Measurements from ENCODE around the gene DNM1L. TPM values are rescaled to one million over a fixed set of nuclear protein-coding genes. Genes with fewer than 3 reads are reported as not detected.

The DNM1L gene
- polyA plus RNA-seq, 1 of the 3 experiments (the other 2 are of a cell fraction): 26.6 TPM

- TF ChIP-seq CHD2 (IDR thresholded peaks at IDR 0.05; ENCODE audit: low read length, partially characterized antibody) (no peak), MAX (IDR thresholded peaks at IDR 0.05; ENCODE audit: low read depth) (no peak)
- TF ChIP-seq, protein P1, sequence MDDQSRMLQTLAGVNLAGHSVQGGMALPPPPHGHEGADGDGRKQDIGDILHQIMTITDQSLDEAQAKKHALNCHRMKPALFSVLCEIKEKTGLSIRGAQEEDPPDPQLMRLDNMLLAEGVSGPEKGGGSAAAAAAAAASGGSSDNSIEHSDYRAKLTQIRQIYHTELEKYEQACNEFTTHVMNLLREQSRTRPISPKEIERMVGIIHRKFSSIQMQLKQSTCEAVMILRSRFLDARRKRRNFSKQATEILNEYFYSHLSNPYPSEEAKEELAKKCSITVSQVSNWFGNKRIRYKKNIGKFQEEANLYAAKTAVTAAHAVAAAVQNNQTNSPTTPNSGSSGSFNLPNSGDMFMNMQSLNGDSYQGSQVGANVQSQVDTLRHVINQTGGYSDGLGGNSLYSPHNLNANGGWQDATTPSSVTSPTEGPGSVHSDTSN (IDR thresholded peaks at IDR 0.05): no peak
- TF ChIP-seq, protein P2, sequence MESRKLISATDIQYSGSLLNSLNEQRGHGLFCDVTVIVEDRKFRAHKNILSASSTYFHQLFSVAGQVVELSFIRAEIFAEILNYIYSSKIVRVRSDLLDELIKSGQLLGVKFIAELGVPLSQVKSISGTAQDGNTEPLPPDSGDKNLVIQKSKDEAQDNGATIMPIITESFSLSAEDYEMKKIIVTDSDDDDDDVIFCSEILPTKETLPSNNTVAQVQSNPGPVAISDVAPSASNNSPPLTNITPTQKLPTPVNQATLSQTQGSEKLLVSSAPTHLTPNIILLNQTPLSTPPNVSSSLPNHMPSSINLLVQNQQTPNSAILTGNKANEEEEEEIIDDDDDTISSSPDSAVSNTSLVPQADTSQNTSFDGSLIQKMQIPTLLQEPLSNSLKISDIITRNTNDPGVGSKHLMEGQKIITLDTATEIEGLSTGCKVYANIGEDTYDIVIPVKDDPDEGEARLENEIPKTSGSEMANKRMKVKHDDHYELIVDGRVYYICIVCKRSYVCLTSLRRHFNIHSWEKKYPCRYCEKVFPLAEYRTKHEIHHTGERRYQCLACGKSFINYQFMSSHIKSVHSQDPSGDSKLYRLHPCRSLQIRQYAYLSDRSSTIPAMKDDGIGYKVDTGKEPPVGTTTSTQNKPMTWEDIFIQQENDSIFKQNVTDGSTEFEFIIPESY (IDR thresholded peaks at IDR 0.05; ENCODE audit: borderline replicate concordance, low read depth): no peak
These were observed 47.2 kb downstream of the DNM1L start (continued) for GRCh38 chr12:32726286-32726685.

GRCh38 chr12:32727237-32727636 is 48.1 kb downstream of the DNM1L start:
- no peak overlapping the region for H3K9ac ChIP-seq
- no peak overlapping the region for H3K27ac ChIP-seq (ENCODE audit: low read depth in 2 of 2, low read length in 1 of 2)
- no peak overlapping the region for H3K4me2 ChIP-seq
- H3K9me3 ChIP-seq: no peaks in the 10 kb centered on the region
- TF ChIP-seq CHD2 (IDR thresholded peaks at IDR 0.05; ENCODE audit: low read length, partially characterized antibody) (no peak), TEAD4 (IDR thresholded peaks at IDR 0.05; ENCODE audit: borderline replicate concordance, insufficient read depth) (no peak), IRF3 (IDR thresholded peaks at IDR 0.05; ENCODE audit: low read depth, low read length) (no peak), MEF2A (IDR thresholded peaks at IDR 0.05; ENCODE audit: borderline replicate concordance, low read depth) (no peak), RFX5 (IDR thresholded peaks at IDR 0.05; ENCODE audit: low read length) (no peak), NFIC (IDR thresholded peaks at IDR 0.05; ENCODE audit: borderline replicate concordance) (no peak), JUND (IDR thresholded peaks at IDR 0.05) (no peak), SMC3 (IDR thresholded peaks at IDR 0.05; ENCODE audit: low read depth, low read length) (no peak), RCOR1 (IDR thresholded peaks at IDR 0.05; ENCODE audit: low read length) (no peak), EZH2phosphoT487 (IDR thresholded peaks at IDR 0.05; ENCODE audit: borderline replicate concordance, low read depth) (no peak), MXI1 (IDR thresholded peaks at IDR 0.05; ENCODE audit: low read depth, low read length) (no peak), FOXM1 (IDR thresholded peaks at IDR 0.05; ENCODE audit: low read depth) (no peak), GATA2 (CRISPR knock-in tag; IDR thresholded peaks at IDR 0.05) (no peak), ELF1 (IDR thresholded peaks at IDR 0.05) (no peak), YY1 (IDR thresholded peaks at IDR 0.05; ENCODE audit: low read depth) (no peak), SIN3A (IDR thresholded peaks at IDR 0.05; ENCODE audit: borderline replicate concordance, low read depth, low read length) (no peak)
- TF ChIP-seq, protein P3, sequence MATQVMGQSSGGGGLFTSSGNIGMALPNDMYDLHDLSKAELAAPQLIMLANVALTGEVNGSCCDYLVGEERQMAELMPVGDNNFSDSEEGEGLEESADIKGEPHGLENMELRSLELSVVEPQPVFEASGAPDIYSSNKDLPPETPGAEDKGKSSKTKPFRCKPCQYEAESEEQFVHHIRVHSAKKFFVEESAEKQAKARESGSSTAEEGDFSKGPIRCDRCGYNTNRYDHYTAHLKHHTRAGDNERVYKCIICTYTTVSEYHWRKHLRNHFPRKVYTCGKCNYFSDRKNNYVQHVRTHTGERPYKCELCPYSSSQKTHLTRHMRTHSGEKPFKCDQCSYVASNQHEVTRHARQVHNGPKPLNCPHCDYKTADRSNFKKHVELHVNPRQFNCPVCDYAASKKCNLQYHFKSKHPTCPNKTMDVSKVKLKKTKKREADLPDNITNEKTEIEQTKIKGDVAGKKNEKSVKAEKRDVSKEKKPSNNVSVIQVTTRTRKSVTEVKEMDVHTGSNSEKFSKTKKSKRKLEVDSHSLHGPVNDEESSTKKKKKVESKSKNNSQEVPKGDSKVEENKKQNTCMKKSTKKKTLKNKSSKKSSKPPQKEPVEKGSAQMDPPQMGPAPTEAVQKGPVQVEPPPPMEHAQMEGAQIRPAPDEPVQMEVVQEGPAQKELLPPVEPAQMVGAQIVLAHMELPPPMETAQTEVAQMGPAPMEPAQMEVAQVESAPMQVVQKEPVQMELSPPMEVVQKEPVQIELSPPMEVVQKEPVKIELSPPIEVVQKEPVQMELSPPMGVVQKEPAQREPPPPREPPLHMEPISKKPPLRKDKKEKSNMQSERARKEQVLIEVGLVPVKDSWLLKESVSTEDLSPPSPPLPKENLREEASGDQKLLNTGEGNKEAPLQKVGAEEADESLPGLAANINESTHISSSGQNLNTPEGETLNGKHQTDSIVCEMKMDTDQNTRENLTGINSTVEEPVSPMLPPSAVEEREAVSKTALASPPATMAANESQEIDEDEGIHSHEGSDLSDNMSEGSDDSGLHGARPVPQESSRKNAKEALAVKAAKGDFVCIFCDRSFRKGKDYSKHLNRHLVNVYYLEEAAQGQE (IDR thresholded peaks at IDR 0.05; ENCODE audit: low read depth, low read length): no peak
- TF ChIP-seq, protein P4, sequence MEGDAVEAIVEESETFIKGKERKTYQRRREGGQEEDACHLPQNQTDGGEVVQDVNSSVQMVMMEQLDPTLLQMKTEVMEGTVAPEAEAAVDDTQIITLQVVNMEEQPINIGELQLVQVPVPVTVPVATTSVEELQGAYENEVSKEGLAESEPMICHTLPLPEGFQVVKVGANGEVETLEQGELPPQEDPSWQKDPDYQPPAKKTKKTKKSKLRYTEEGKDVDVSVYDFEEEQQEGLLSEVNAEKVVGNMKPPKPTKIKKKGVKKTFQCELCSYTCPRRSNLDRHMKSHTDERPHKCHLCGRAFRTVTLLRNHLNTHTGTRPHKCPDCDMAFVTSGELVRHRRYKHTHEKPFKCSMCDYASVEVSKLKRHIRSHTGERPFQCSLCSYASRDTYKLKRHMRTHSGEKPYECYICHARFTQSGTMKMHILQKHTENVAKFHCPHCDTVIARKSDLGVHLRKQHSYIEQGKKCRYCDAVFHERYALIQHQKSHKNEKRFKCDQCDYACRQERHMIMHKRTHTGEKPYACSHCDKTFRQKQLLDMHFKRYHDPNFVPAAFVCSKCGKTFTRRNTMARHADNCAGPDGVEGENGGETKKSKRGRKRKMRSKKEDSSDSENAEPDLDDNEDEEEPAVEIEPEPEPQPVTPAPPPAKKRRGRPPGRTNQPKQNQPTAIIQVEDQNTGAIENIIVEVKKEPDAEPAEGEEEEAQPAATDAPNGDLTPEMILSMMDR (IDR thresholded peaks at IDR 0.05): no peak
- no peaks in the 10 kb centered on the region for H3K9me2 ChIP-seq
- H3K79me2 ChIP-seq (ENCODE audit: insufficient read depth): 0 out of 2 replicates have a peak, but pooled peaks cover 3% of the 10 kb centered on the region
- H3K36me3 ChIP-seq (replicated peaks in 1 of 2; ENCODE audit: control insufficient read depth in 1 of 2, insufficient read depth in 2 of 2, low read length in 1 of 2): peaks cover 49 to 63% of the 10 kb centered on the region in 2 experiments
- no peak for DNase-seq
- no peaks in the 10 kb centered on the region for H4K20me1 ChIP-seq (ENCODE audit: insufficient read depth)
- 79% methylated on average over 3 of the region's 3 CpGs for WGBS (ENCODE audit: low lambda C conversion rate)
- POLR2A ChIA-PET: no interaction called here
- no peak overlapping the region for H2AFZ ChIP-seq (ENCODE audit: low read depth)
- H3K4me1 ChIP-seq (ENCODE audit: control insufficient read depth in 1 of 2, insufficient read depth in 2 of 2, low read depth in 1 of 2, low read length in 1 of 2): no peaks in the 10 kb centered on the region
- no peaks in the 10 kb centered on the region for H3K27me3 ChIP-seq (ENCODE audit: insufficient read depth)
- CTCF ChIA-PET: interaction anchor here (1.0 kb wide), 1 partner anchor 28 kb away, joined by 4 read pairs; the partner anchor contains the start of gene YARS2
- H3K4me3 ChIP-seq (ENCODE audit: low read depth in 2 of 2, low read length in 1 of 2): no peak overlapping the region
- peaks cover 7% of the 10 kb centered on the region for H3F3A ChIP-seq (replicated peaks; ENCODE audit: insufficient read depth)

Data from SK-N-SH (cell line).